KOPT-K1 (cell line): Measurements from ENCODE around the gene KCNK3.
"Not testable (repeated sequence)": the region's sequence is repeated elsewhere in the genome, so short reads cannot be mapped to it uniquely, and the experiment has no call there.

Experiments
- H3K27ac ChIP-seq: fragments of 200-600 bp; sonication (generic); 2 replicates; pipeline ENCODE4 v1.5.1; 2016; ENCODE audit warnings: antibody characterized with exemption, mild to moderate bottlenecking, low read depth, low read length; ENCODE audit not compliant: poor library complexity, severe bottlenecking
- H3K36me3 ChIP-seq: fragments of 200-600 bp; sonication (generic); 2 replicates; pipeline ENCODE4 v1.5.1; 2017; ENCODE audit warnings: antibody characterized with exemption, mild to moderate bottlenecking, low read length, moderate library complexity; ENCODE audit not compliant: insufficient read depth
- H3K9me3 ChIP-seq: fragments of 200-600 bp; sonication (generic); 2 replicates; pipeline ENCODE4 v1.5.1; 2017; ENCODE audit warnings: antibody characterized with exemption, low read length, mild to moderate bottlenecking; ENCODE audit not compliant: insufficient read depth, poor library complexity, severe bottlenecking

The KCNK3 gene

DNA sequence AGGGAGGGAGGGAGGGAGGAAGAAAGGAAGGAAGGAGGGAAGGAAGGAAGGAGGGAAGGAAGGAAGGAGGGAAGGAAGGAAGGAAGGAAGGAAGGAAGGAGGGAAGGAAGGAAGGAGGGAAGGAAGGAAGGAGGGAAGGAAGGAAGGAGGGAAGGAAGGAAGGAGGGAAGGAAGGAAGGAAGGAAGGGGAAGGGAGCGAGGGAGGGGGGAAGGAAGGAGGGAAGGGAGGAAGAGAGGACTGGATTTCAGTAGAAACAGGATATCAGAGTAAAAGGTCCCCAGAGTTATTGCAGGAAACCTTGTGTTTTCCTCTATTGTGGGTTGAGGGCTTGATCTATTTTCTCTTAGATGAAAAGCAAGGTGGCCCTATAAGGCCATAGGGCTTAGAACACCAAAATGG lies 37.4 kb upstream of the KCNK3 start:
- not testable (repeated sequence) for H3K36me3 ChIP-seq, H3K27ac ChIP-seq

DNA sequence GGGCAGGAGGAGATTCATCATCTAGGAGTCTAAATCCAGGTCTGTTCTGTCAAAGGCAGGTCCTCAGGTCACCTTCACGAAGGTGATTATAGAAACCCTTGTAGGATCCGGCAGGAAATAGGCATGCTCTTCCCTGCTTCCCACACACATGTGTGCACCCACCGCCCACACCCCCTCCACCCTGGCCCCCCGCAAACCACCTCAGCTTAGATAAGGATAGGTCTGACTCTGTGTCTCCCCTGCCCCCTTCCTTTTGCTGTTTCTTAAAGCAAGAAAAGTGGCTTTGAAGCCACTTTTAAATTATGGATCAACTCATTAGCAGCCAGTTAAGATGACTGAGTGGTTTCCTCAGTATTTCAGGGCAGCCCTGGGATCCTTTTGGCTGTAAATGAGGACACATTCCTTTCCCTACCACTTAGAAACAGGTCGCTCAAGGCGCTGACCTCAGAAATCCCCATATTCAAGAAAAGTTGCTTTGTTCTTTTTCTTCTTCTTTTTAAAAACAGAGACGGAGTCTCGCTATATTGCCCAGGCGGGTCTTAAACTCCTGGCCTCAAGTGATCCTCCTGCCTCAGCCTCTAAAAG lies 36.8 kb upstream of the KCNK3 start:
- Histone ChIP-seq H3K27ac (no peak overlapping the region), H3K9me3 (peaks cover 21% of the 10 kb centered on the region), H3K36me3 (no peaks in the 10 kb centered on the region)

More for the DNA sequence above, 37.4 kb upstream of the KCNK3 start:
- H3K9me3 ChIP-seq = peaks cover 17% of the 10 kb centered on the region

DNA sequence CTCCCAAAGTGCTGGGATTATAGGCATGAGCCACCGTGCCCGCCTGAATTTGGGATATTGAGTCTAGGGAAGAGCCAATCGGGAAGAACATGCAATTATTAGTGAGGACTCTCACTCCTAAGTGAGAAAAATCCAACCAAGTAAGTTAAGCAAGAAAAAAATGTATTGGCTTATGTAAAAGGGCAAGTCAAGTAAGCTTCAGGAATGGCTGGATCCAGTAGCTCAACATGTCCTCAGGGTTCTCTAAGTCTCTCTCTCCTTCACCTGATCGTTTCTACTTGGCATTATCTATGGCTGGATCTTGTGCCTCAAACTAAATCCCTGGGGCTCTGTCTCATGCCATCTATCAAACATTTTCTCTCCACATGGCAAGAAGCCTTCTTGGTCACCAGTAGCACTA lies 35.3 kb upstream of the KCNK3 start:
- Histone ChIP-seq H3K9me3 (peaks cover 21% of the 10 kb centered on the region), H3K36me3 (no peaks in the 10 kb centered on the region)

DNA sequence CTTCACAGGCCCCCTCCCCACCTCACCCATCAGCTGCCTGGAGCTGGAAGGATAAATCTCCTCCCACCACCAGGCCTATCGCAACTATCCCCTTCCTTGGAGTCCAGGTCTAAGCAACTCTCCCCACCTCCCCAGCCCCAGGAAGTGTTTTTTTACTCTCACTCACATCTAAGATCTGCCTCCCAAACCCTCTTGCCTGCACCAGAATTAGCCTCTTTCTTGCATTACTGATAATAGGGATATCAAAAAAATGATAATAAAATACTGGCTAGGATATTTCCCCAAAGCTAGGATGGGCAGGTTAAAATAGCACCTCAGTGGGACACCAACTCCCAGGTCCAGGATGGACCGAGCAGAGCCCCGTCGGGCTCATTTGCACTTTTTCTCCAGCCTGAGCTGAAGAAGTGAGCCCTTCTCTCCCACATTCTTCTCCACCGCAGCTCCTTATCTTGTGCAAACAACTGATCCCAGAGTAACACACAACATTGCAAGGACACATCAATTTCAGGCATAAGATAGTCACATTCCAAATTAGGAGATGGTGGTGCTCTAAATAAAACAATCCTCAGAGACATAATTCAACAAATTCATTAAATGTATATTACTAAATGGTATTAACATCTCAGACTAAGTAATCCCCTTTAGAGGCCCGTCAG lies 33.7 kb upstream of the KCNK3 start:
- peaks cover 21% of the 10 kb centered on the region for H3K9me3 ChIP-seq
- no peak overlapping the region for H3K27ac ChIP-seq
- H3K36me3 ChIP-seq = no peaks in the 10 kb centered on the region

More for the DNA sequence above, 35.3 kb upstream of the KCNK3 start:
- H3K27ac ChIP-seq = no peak overlapping the region

DNA sequence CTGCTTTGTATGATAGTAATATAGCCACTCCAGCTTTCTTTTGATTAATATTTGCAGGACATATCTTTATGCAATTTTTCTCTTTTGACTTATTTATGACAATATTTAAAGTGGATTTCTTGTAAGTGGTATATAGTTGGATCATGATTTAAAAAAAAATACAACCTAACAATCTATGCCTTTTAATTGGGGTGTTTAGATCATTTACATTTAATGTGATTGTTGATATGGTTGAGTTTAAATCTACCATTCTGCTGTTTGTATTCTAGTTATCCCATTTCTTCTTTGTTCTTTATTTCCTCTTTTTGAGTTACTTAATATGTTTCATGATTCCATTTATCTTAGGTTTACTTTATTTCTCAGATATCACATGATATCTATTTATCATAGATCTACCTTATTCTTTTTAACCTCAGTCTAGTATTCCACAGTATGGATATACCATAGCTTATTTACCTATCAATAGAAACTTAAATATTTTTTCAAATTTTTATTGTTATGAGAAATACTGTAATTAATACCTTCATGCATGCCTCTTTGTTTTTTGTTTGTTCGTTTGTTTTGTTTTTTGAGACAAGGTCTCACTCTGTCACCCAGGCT lies 32.1 kb upstream of the KCNK3 start:
- Histone ChIP-seq H3K9me3 (peaks cover 21% of the 10 kb centered on the region), H3K27ac (no peak overlapping the region), H3K36me3 (no peaks in the 10 kb centered on the region)

DNA sequence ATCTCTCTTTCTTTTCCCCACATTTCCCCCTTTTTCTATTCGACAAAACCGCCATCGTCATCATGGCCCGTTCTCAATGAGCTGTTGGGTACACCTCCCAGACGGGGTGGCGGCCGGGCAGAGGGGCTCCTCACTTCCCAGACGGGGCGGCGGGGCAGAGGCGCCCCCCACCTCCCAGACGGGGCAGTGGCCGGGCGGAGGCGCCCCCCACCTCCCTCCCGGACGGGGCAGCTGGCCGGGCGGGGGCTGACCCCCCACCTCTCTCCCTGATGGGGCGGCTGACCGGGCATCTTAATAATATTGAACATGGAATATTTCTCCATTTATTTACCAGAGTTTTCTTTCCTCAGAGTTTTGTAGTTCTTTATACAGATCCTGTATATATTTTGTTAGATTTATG lies 27.2 kb upstream of the KCNK3 start:
- not testable (repeated sequence) for H3K36me3 ChIP-seq, H3K9me3 ChIP-seq, H3K27ac ChIP-seq

DNA sequence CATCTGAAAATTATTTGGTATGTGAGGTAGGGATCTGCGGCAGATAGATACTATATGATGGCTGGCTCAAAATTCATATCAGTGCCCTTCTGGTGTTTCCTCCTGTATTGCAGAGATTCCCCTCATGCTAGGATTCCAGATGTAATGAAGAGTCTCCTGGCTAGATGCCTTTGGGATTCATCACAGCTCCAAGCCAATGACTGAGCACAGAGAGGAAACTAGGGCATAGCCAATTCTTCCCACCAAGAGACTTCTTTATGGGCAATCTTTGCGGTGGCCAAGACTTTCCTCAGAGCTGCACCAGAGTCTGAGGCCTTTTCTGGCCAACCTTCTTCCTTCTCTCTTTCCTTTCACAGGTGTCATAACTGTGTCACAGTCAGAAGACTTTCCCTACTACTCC lies 25.9 kb upstream of the KCNK3 start:
- H3K9me3 ChIP-seq = no peaks in the 10 kb centered on the region
- H3K36me3 ChIP-seq = no peaks in the 10 kb centered on the region
- H3K27ac ChIP-seq = no peak overlapping the region

DNA sequence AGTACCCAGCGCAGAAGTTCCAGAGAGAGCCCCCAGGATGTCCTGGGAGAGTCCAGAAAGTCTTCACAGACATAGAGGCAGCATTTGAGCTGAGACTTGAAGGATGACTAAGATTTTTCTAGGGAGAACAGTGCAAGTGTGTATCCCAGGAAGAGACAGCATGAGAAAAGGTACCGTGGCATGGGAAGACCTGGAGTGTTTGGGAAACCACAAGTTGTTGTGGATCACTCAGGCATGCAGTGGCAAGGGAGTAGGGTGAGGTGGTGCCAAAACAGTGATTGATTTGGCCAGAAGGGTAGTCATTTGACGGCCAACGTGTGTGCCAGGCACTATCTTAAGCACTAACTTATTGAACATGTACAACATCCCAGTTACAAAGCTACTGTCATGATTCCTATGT lies 24.5 kb upstream of the KCNK3 start:
- Histone ChIP-seq H3K9me3 (no peaks in the 10 kb centered on the region), H3K27ac (no peak overlapping the region), H3K36me3 (no peaks in the 10 kb centered on the region)

DNA sequence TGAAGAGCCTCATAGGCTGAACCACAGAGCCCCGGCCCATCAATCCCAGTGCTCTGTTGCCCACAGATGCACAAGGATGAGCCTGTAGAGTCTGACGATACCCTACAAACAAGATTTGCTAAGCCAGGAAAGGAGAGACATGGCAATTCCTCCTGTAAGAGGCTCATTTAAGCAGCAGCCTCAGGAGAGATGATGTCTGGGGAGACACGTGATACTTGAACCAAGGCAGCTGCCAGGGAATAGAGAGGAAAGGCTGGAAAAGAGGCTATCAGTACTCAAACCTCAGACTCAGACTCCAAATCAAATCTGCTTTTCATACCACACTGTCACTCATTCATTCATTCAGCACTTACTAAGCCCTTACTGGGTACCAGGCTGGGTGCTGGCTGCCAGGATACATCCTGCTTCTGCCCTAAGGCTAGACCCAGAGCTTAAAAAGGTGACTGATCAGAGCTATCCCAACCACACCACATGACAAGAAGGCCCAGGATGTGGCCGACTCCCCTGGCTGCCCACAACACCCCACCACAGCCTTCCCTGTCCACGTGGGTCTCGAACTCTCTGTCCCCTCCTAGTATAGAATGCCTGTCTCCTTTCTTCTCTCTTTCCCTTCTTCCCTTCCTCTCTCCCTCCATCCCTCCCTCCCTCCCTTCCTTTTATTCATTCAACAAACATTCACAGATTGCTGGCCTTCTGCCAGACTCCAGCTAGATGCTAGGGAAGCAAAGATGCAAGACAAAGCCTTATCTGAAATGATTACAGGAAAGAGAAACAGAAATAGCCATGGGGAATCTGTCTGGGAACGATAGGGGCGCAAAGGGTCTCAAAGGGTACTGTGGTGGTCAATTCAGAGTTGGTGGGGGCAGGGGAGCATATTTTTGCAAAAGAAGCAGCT lies 23.4 kb upstream of the KCNK3 start:
- Histone ChIP-seq H3K9me3 (no peaks in the 10 kb centered on the region), H3K27ac (no peak overlapping the region), H3K36me3 (no peaks in the 10 kb centered on the region)

DNA sequence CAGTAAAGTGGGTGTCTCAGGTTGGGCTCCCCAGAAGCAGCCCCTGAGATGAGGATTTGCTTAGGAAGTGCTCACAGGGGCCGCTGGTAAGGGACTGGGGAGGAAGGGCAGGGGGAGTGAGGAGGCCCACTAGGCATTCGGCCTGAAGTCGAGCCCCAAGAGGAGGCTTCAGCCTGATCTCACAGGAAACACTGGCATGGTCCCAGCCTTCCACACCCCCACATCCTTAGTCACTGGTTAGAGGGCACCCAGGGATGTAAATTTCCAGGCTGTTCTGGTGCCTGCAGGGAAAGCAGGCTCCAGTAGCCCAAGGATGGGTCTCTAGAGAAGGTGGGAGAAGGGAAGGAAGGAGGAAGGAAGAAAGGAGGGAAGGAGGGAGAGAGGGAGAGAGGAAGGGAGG lies 22.4 kb upstream of the KCNK3 start:
- no peaks in the 10 kb centered on the region for H3K36me3 ChIP-seq
- no peaks in the 10 kb centered on the region for H3K9me3 ChIP-seq
- no peak overlapping the region for H3K27ac ChIP-seq

DNA sequence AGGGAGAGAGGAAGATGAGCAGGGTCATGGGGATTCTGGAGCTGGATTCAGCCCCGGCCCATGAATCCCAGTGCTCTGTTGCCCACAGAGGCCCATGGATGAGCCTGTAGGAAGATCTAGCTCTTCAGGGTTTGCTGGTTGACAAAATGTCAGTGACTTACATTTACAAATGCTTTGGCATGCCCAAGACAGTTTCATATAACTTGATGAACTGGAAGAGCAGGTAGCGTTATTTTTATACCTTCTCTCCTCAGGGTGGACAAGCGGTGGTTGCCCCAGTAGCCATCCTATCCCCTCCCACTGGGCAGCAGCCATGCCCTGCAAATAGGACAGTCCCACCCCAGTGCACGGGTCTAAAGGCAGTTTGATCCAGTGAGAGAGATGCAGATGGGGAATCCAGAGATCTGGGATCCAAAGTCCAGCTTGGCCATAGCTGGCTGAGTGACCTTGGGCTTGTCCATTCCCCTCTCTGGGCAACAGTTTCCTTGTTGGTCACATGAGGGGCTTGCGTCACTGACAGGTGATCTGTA lies 21.5 kb upstream of the KCNK3 start:
- Histone ChIP-seq H3K36me3 (no peaks in the 10 kb centered on the region), H3K9me3 (no peaks in the 10 kb centered on the region), H3K27ac (no peak overlapping the region)

DNA sequence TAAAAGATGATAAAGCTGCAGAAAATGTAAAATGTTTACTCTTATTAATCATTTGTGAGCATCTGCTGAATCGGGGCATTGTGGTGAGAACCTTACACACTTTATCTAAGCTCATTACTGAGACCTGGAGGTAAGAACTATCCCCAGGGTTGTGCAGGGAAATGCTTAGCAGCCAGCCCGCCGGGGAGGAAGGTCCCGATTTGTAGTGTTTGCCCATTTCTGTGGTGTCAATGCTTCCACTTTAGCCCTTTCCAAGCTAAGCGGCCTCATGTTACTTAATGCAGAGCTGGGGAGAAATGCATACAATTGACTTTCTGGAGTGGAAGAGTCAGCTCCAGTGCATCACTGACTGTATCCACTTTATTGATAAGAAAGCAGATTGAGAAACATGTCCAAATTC lies 20.8 kb upstream of the KCNK3 start:
- Histone ChIP-seq H3K9me3 (no peaks in the 10 kb centered on the region), H3K27ac (no peak overlapping the region), H3K36me3 (no peaks in the 10 kb centered on the region)

DNA sequence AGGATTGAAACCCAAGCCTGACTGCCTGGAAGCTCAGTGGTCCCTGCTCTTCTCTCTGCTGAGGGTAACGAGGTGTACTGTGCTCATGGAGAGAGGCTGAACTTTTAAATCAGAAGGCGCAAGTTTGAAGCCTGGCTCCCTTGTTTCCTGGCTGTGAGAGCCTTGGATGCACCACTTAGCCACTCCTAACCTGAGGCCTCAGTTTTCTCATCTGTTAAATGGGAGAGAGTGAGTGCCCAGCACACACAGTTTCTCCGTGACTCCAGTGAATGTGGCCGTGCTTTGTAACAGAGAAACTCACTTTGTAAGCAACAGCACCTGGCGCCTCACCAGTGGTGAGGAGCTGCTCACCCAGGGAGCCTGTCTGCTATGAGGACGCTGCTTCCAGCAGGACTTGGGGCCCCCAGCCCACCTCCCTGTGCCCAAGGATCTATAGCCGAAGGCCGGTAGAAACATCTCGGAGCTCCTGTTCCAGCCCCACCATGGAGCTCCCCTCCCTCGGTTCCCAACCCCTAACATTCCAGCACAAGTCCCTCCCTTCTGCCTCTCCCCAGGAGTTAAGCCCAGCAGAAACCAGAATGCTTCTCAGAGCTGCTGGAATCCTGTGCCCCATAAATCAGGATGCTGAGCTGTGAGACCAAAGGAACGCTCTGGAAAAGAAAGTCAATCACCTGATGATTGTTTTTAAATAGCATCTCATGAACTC lies 20.3 kb upstream of the KCNK3 start:
- H3K36me3 ChIP-seq = no peaks in the 10 kb centered on the region
- H3K9me3 ChIP-seq = peaks cover 2% of the 10 kb centered on the region
- no peak overlapping the region for H3K27ac ChIP-seq

DNA sequence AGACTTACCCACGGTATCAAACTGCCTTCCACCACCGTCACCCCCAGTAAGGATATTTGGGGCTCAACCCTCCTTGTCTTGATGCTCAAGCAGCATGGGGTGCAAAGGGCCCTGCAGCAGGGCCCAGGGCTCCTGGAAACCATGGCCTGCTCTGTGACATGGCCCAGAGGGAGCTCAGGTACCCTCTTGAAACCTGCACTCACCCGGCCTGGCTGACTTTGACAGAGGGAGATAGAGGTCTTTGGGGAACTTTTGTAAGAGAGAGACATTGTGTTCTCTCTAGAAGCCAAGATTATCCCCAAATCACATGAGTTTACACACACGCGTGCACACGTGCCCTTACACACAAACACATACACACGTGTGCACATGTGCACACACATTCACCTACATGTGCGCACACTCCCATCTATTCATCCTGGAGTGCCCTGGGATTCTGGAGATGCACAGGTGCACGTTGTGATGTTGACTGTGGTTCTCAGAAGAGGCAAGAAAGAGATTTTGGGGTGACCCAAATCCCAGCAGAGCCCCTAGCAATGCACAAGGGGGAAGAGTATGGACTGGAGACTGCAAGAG lies 19.6 kb upstream of the KCNK3 start:
- Histone ChIP-seq H3K9me3 (peaks cover 8% of the 10 kb centered on the region), H3K36me3 (no peaks in the 10 kb centered on the region), H3K27ac (no peak overlapping the region)
